H9 (cell line): ENCODE measurements around the gene ADAM11. TPM values are rescaled to one million over a fixed set of nuclear protein-coding genes. Genes with fewer than 3 reads are reported as not detected.

ENCODE experiments used
- DNase-seq: peaks from one replicate; pipeline ENCODE4 v3.0.0-alpha.2; 2017
- H2AFZ ChIP-seq: one replicate; pipeline ENCODE4 v1.6.1; 2013; ENCODE audit warnings: mild to moderate bottlenecking, low read length, control low read depth, moderate library complexity
- H2AK5ac ChIP-seq: 2 replicates; pipeline ENCODE4 v1.6.1; 2013; ENCODE audit warnings: low read length, control low read depth, mixed read lengths; ENCODE audit not compliant: insufficient read length
- H2BK120ac ChIP-seq: one replicate; pipeline ENCODE4 v1.6.1; 2013; ENCODE audit warnings: low read depth, mild to moderate bottlenecking, low read length, control low read depth, inconsistent platforms; ENCODE audit not compliant: poor library complexity, severe bottlenecking
- H2BK12ac ChIP-seq: 2 replicates; pipeline ENCODE4 v1.6.1; 2013; ENCODE audit warnings: low read length, control low read depth, mixed read lengths, low read depth; ENCODE audit not compliant: insufficient read length
- H2BK15ac ChIP-seq: 2 replicates; pipeline ENCODE4 v1.6.1; 2013; ENCODE audit warnings: low read depth, low read length, control low read depth
- H2BK20ac ChIP-seq: one replicate; pipeline ENCODE4 v1.6.1; 2013; ENCODE audit warnings: low read depth, mild to moderate bottlenecking, low read length, control low read depth, inconsistent platforms; ENCODE audit not compliant: poor library complexity, severe bottlenecking
- H2BK5ac ChIP-seq: 2 replicates; pipeline ENCODE4 v1.6.1; 2013; ENCODE audit warnings: low read length, control low read depth, mixed read lengths; ENCODE audit not compliant: insufficient read length
- H3K14ac ChIP-seq: 2 replicates; pipeline ENCODE4 v1.6.1; 2013; ENCODE audit warnings: low read length, control low read depth; ENCODE audit not compliant: insufficient read depth
- H3K18ac ChIP-seq: 2 replicates; pipeline ENCODE4 v1.6.1; 2013; ENCODE audit warnings: low read depth, mild to moderate bottlenecking, mixed read lengths, low read length, control low read depth; ENCODE audit not compliant: insufficient read length
- H3K23ac ChIP-seq: 2 replicates; pipeline ENCODE4 v1.6.1; 2013; ENCODE audit warnings: low read length, control low read depth, mixed read lengths, low read depth; ENCODE audit not compliant: insufficient read length
- H3K23me2 ChIP-seq: 2 replicates; pipeline ENCODE4 v1.6.1; 2013; ENCODE audit warnings: low read depth, mild to moderate bottlenecking, mixed read lengths, low read length, control low read depth; ENCODE audit not compliant: insufficient read length, poor library complexity, severe bottlenecking
- H3K27ac ChIP-seq: 2 replicates; pipeline ENCODE4 v1.5.1; 2013; ENCODE audit warnings: low read length, control low read depth, mixed read lengths, low read depth; ENCODE audit not compliant: insufficient read length
- H3K27me3 ChIP-seq: 2 replicates; pipeline ENCODE4 v1.6.1; 2013; ENCODE audit warnings: low read length, control low read depth, inconsistent platforms; ENCODE audit not compliant: insufficient read depth
- H3K4ac ChIP-seq: 2 replicates; pipeline ENCODE4 v1.6.1; 2013; ENCODE audit warnings: low read depth, mild to moderate bottlenecking, control low read depth, inconsistent platforms, low read length, moderate library complexity
- H3K4me1 ChIP-seq: 2 replicates; pipeline ENCODE4 v1.6.1; 2013; ENCODE audit warnings: low read length, control low read depth, inconsistent platforms; ENCODE audit not compliant: insufficient read depth
- H3K4me2 ChIP-seq: 2 replicates; pipeline ENCODE4 v1.6.1; 2013; ENCODE audit warnings: low read length, control low read depth, mixed read lengths; ENCODE audit not compliant: insufficient read length, insufficient read depth
- H3K56ac ChIP-seq: 2 replicates; pipeline ENCODE4 v1.6.1; 2013; ENCODE audit warnings: low read depth, mild to moderate bottlenecking, mixed read lengths, low read length, control low read depth; ENCODE audit not compliant: insufficient read length
- H3K79me1 ChIP-seq: 2 replicates; pipeline ENCODE4 v1.6.1; 2013; ENCODE audit warnings: low read depth, mild to moderate bottlenecking, moderate library complexity, low read length, control low read depth, inconsistent platforms; ENCODE audit not compliant: insufficient read depth, poor library complexity, severe bottlenecking
- H3K79me2 ChIP-seq: 2 replicates; pipeline ENCODE4 v1.6.1; 2013; ENCODE audit warnings: low read length, control low read depth, inconsistent platforms; ENCODE audit not compliant: insufficient read depth
- H3K9ac ChIP-seq: 2 replicates; pipeline ENCODE4 v1.6.1; 2013; ENCODE audit warnings: low read length, control low read depth, mixed read lengths; ENCODE audit not compliant: insufficient read length; ENCODE audit errors: extremely low read depth
- H3K9me3 ChIP-seq: one replicate; pipeline ENCODE4 v1.6.1; 2013; ENCODE audit warnings: low read depth, low read length, inconsistent platforms; ENCODE audit not compliant: control insufficient read depth
- H3T11ph ChIP-seq: one replicate; pipeline ENCODE4 v1.6.1; 2013; ENCODE audit warnings: mild to moderate bottlenecking, low read length, control low read depth, inconsistent platforms
- H4K20me1 ChIP-seq: one replicate; pipeline ENCODE4 v1.6.1; 2013; ENCODE audit not compliant: control insufficient read depth, insufficient read length, insufficient read depth
- H4K5ac ChIP-seq: 2 replicates; pipeline ENCODE4 v1.6.1; 2013; ENCODE audit warnings: low read depth, mild to moderate bottlenecking, mixed read lengths, low read length, control low read depth; ENCODE audit not compliant: insufficient read length
- H4K8ac ChIP-seq: replicated peaks from 2 replicates; pipeline ENCODE4 v1.6.1; 2013; ENCODE audit warnings: low read length, control low read depth, mixed read lengths, low read depth; ENCODE audit not compliant: insufficient read length
- H4K91ac ChIP-seq: 2 replicates; pipeline ENCODE4 v1.6.1; 2013; ENCODE audit warnings: low read depth, mild to moderate bottlenecking, moderate library complexity, mixed read lengths, low read length, control low read depth; ENCODE audit not compliant: insufficient read length
- H3K27ac Mint-ChIP-seq, 3 experiments: 2 replicates in 2 of 3; 3 replicates in 1 of 3; pipeline ENCODE4 v1.8.0; 2020 to 2021; ENCODE audit warnings: mixed read lengths in 3 of 3, mild to moderate bottlenecking in 1 of 3, moderate library complexity in 1 of 3
- H3K27me3 Mint-ChIP-seq: 2 replicates; pipeline ENCODE4 v1.8.0; 2021; ENCODE audit warnings: low read depth, mild to moderate bottlenecking, moderate library complexity, mixed read lengths
- H3K36me3 Mint-ChIP-seq, 3 experiments: 2 replicates in 2 of 3; 3 replicates in 1 of 3; pipeline ENCODE4 v1.8.0; 2020 to 2021; ENCODE audit warnings: low read depth in 3 of 3, mixed read lengths in 3 of 3; ENCODE audit not compliant: insufficient read depth in 1 of 3
- H3K4me1 Mint-ChIP-seq, 2 experiments: 2 replicates each; pipeline ENCODE4 v1.8.0; 2020; ENCODE audit warnings: mixed read lengths in 2 of 2
- H3K4me3 Mint-ChIP-seq, 2 experiments: 2 replicates in 1 of 2; 3 replicates in 1 of 2; pipeline ENCODE4 v1.8.0; 2020 to 2021; ENCODE audit warnings: mild to moderate bottlenecking in 2 of 2, mixed read lengths in 2 of 2, moderate library complexity in 1 of 2
- H3K9me3 Mint-ChIP-seq, 2 experiments: 2 replicates in 1 of 2; 3 replicates in 1 of 2; pipeline ENCODE4 v1.8.0; 2020; ENCODE audit warnings: mild to moderate bottlenecking in 2 of 2, mixed read lengths in 2 of 2, moderate library complexity in 1 of 2
- CTCF ChIP-seq: fragments of 200-600 bp; sonication (generic); conservative IDR thresholded peaks from 3 replicates; pipeline ENCODE4 v1.8.0; 2021; ENCODE audit warnings: antibody characterized with exemption, mild to moderate bottlenecking
- WGBS: extraction: QIAGEN DNeasy Blood & Tissue Kit; methylation state at CpG from one replicate; pipeline ENCODE4 v1.1.7; 2013; ENCODE audit warnings: missing lambda C conversion rate, low lambda C conversion rate, mixed read lengths; ENCODE audit not compliant: insufficient read length; ENCODE audit errors: extremely low coverage; 5-methylcytosine and 5-hydroxymethylcytosine counted together
- total RNA-seq: library from RNA; stranded (reverse); gene quantifications from 2 replicates; pipeline ENCODE4 v1.2.1, GENCODE V29; 2021

The ADAM11 gene
- total RNA-seq, 1 experiment from 2014 or later: 4.6 TPM

DNA sequence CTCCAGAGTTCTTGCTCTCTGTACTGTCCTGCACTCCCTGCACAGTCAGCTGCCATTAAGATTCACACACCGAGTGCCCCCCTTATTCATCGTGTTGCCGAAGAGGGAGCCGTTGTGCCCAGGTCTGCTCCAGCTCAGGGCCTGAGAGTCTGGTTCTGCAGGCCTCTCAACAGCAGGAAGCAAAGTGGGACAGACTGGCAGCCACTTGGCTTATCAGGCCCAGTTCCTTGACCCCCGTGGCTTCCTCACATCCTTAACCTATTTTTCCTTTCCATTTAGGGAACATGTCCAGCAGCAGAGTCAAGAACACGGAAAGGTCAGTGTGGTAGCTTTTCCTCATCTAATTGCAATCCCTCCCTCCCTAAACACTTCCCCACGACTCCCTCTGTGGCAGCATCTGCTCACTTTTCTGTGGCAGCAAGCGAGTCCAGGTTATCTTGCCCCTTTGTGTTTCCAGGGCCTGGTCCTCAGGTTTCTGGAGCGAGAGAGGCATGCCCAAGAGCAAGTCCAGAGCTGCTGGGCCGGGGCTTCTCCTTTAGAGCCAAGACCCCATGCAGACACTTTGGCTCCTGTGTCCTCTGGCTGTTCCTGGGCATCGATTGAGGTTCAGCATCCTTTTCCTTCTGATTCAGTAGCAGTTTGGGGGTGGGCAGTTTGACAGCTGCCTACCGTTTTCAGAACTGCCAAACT lies 22.1 kb upstream of the ADAM11 start:
- Mint-ChIP-seq H3K27ac (no peak overlapping the region), H3K27me3 (no peaks in the 10 kb centered on the region)

More for the DNA sequence above, 22.1 kb upstream of the ADAM11 start:
- Histone ChIP-seq H3K18ac (no peak overlapping the region), H2BK12ac (no peak overlapping the region), H3K9ac (no peak overlapping the region), H3T11ph (no peak overlapping the region), H3K27ac (no peak overlapping the region), H3K79me2 (no peaks in the 10 kb centered on the region), H2BK15ac (no peak overlapping the region), H2BK20ac (no peak overlapping the region), H4K8ac (no peak overlapping the region), H3K14ac (no peak overlapping the region), H2BK5ac (no peak overlapping the region), H2BK120ac (no peak overlapping the region), H3K9me3 (no peaks in the 10 kb centered on the region), H3K79me1 (no peaks in the 10 kb centered on the region), H4K5ac (no peak overlapping the region), H3K23ac (no peak overlapping the region), H3K27me3 (no peaks in the 10 kb centered on the region), H3K4ac (no peak overlapping the region), H4K91ac (no peak overlapping the region), H3K56ac (no peak overlapping the region), H3K4me1 (no peaks in the 10 kb centered on the region; the same call in 1 of the 2 replicates), H2AK5ac (no peak overlapping the region), H3K4me2 (no peak overlapping the region), H3K23me2 (no peaks in the 10 kb centered on the region), H2AFZ (no peak overlapping the region), H4K20me1 (no peaks in the 10 kb centered on the region)
- DNase-seq: no peak
- no peak for TF ChIP-seq CTCF
- Mint-ChIP-seq H3K36me3 (peaks cover 22 to 73% (median 71%) of the 10 kb centered on the region in 3 experiments; a peak in 6 of 7 replicates), H3K4me1 (peaks cover 9 to 19% of the 10 kb centered on the region in 2 experiments), H3K9me3 (no peaks in the 10 kb centered on the region), H3K4me3 (no peak overlapping the region)
- WGBS: no CpG with 5 or more reads among the region's 12 CpGs
